ENCODE measurements around the gene KCNK10.

DNA sequence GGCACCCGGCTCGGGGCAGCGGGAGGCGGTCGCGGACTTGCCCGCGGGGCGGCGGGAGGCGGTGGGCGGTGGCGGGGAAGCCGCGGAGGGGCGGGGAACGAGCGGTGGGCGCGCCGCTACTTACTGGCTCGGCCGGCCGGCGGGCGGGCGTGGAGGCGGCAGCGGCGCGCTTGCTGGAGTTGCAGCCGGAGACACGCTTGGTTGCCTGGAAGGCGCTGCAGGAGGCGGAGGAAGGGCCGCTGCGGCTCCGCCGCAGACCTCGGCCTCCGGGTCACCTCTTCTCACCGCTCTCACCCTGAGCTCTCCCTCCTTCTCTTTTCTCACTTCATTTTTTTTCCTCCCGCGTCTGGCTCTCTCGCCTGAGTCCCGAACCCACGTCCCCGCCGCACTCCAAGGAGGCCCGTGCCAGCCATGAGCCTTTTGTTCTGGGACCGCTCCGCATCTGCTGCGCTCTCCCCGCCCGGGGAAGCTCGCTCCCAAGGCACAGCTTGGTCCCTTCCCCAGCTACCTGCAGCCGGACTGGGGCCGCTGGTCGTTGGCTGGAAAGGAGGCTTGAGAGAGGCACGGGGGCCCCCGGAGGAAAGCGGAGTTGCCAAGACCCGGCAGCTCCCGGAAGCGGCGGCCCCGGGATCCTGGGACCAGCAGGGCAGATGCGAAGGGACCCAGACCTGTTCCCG is 592 bp upstream of the KCNK10 start:
- TF ChIP-seq, protein P1, sequence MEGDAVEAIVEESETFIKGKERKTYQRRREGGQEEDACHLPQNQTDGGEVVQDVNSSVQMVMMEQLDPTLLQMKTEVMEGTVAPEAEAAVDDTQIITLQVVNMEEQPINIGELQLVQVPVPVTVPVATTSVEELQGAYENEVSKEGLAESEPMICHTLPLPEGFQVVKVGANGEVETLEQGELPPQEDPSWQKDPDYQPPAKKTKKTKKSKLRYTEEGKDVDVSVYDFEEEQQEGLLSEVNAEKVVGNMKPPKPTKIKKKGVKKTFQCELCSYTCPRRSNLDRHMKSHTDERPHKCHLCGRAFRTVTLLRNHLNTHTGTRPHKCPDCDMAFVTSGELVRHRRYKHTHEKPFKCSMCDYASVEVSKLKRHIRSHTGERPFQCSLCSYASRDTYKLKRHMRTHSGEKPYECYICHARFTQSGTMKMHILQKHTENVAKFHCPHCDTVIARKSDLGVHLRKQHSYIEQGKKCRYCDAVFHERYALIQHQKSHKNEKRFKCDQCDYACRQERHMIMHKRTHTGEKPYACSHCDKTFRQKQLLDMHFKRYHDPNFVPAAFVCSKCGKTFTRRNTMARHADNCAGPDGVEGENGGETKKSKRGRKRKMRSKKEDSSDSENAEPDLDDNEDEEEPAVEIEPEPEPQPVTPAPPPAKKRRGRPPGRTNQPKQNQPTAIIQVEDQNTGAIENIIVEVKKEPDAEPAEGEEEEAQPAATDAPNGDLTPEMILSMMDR (IDR thresholded peaks at IDR 0.05): no peak
- no peak for TF ChIP-seq EZH2 (IDR thresholded peaks at IDR 0.05; ENCODE audit: borderline replicate concordance, insufficient read depth, low read depth, low read length, poor library complexity, severe bottlenecking)
